Hepatocyte (in vitro differentiated cells): Measurements from ENCODE around the gene ATF7. TPM values are rescaled to one million over a fixed set of nuclear protein-coding genes. Genes with fewer than 3 reads are reported as not detected.

Experiments
- DNase-seq: peaks from one replicate; pipeline ENCODE4 v3.0.0-alpha.2; 2016; ENCODE audit warnings: low spot score
- H2AFZ ChIP-seq: fragments of 200-600 bp; sonication (generic); 2 replicates; pipeline ENCODE4 v1.6.0; 2016; ENCODE audit warnings: antibody characterized with exemption, mild to moderate bottlenecking
- H3K27ac ChIP-seq: fragments of 200-600 bp; sonication (generic); 2 replicates; pipeline ENCODE4 v1.5.1; 2016; ENCODE audit warnings: mild to moderate bottlenecking
- H3K27me3 ChIP-seq: fragments of 200-600 bp; sonication (generic); 2 replicates; pipeline ENCODE4 v1.6.1; 2016
- H3K36me3 ChIP-seq: fragments of 200-600 bp; sonication (generic); replicated peaks from 2 replicates; pipeline ENCODE4 v1.5.1; 2016; ENCODE audit warnings: low read depth; ENCODE audit not compliant: insufficient read depth
- H3K4me1 ChIP-seq: fragments of 200-600 bp; sonication (generic); 2 replicates; pipeline ENCODE4 v1.5.1; 2016; ENCODE audit warnings: mild to moderate bottlenecking, moderate library complexity; ENCODE audit not compliant: insufficient read depth
- H3K4me2 ChIP-seq: fragments of 200-600 bp; sonication (generic); 2 replicates; pipeline ENCODE4 v1.6.0; 2016
- H3K4me3 ChIP-seq: fragments of 200-600 bp; sonication (generic); 2 replicates; pipeline ENCODE4 v1.5.1; 2016; ENCODE audit warnings: mild to moderate bottlenecking
- H3K79me2 ChIP-seq: fragments of 200-600 bp; sonication (generic); 2 replicates; pipeline ENCODE4 v1.6.0; 2017; ENCODE audit warnings: mild to moderate bottlenecking
- H3K9me2 ChIP-seq: fragments of 200-600 bp; sonication (generic); replicated peaks from 2 replicates; pipeline ENCODE4 v1.6.0; 2017; ENCODE audit warnings: mild to moderate bottlenecking; ENCODE audit not compliant: insufficient read depth
- H3K9me3 ChIP-seq: fragments of 200-600 bp; sonication (generic); 2 replicates; pipeline ENCODE4 v1.5.1; 2016; ENCODE audit warnings: low read depth, mild to moderate bottlenecking
- H4K20me1 ChIP-seq: fragments of 200-600 bp; sonication (generic); 2 replicates; pipeline ENCODE4 v1.6.0; 2016; ENCODE audit warnings: mild to moderate bottlenecking; ENCODE audit not compliant: insufficient read depth, poor library complexity, severe bottlenecking
- CTCF ChIP-seq: fragments of 200-600 bp; sonication (generic); IDR thresholded peaks from 2 replicates; pipeline ENCODE4 v1.5.1; 2016; ENCODE audit warnings: antibody characterized with exemption, mild to moderate bottlenecking; ENCODE audit not compliant: poor library complexity
- EZH2 ChIP-seq: fragments of 200-600 bp; sonication (generic); IDR thresholded peaks from 2 replicates; pipeline ENCODE4 v1.6.1; 2016; ENCODE audit warnings: antibody characterized with exemption, mild to moderate bottlenecking, borderline replicate concordance
- EZH2phosphoT487 ChIP-seq: fragments of 200-600 bp; sonication (generic); IDR thresholded peaks from one replicate; pipeline ENCODE4 v1.6.1; 2018; ENCODE audit warnings: antibody characterized with exemption, mild to moderate bottlenecking, low read depth, moderate library complexity; ENCODE audit not compliant: unreplicated experiment, severe bottlenecking
- WGBS: methylation state at CpG from one replicate; pipeline ENCODE4 v1.1.6; 2016; ENCODE audit warnings: low lambda C conversion rate; ENCODE audit errors: missing lambda C conversion rate; 5-methylcytosine and 5-hydroxymethylcytosine counted together
- polyA plus RNA-seq: library from polyadenylated mRNA; unstranded; fragments of >200 nt; fragmentation: Nextera tagmentation; extraction: Ambion mirVana; gene quantifications from 2 replicates; pipeline ENCODE4 v1.2.1, GENCODE V29; 2016
- total RNA-seq: library from RNA; depleted of rRNA; stranded (reverse); fragments of >200 nt; gene quantifications from 2 replicates; pipeline ENCODE4 v1.2.3, GENCODE V29; 2014

Gene ATF7
- total and polyA plus RNA-seq, 2 experiments from 2014 or later, result 17.8 to 19.2 TPM

- no peak for DNase-seq
- H3K36me3 ChIP-seq, result peaks cover 8% of the 10 kb centered on the region
- H3K4me3 ChIP-seq, result no peak overlapping the region
- H4K20me1 ChIP-seq, result peaks cover 92% of the 10 kb centered on the region
- no peak overlapping the region for H2AFZ ChIP-seq
- H3K4me1 ChIP-seq, result peaks cover 10% of the 10 kb centered on the region
- no peak for TF ChIP-seq EZH2phosphoT487
- no peak for TF ChIP-seq EZH2
- TF ChIP-seq CTCF, result peak; percentile 34
- no peaks in the 10 kb centered on the region for H3K9me2 ChIP-seq
- no peak overlapping the region for H3K27ac ChIP-seq
- no peak overlapping the region for H3K4me2 ChIP-seq
- no peaks in the 10 kb centered on the region for H3K9me3 ChIP-seq
- H3K79me2 ChIP-seq, result peaks cover 72% of the 10 kb centered on the region
- no peaks in the 10 kb centered on the region for H3K27me3 ChIP-seq
- 68% methylated on average over 2 of the region's 2 CpGs for WGBS
These were observed 149.4 kb downstream of the ATF7 start for GRCh38 chr12:53476769-53477209.

- Histone ChIP-seq H3K9me2 (no peaks in the 10 kb centered on the region), H3K4me3 (no peak overlapping the region), H3K27me3 (no peaks in the 10 kb centered on the region), H2AFZ (no peak overlapping the region), H3K36me3 (peaks cover 8% of the 10 kb centered on the region), H3K27ac (peak overlapping the region; percentile 57), H4K20me1 (peaks cover 96% of the 10 kb centered on the region), H3K4me1 (peaks cover 10% of the 10 kb centered on the region), H3K9me3 (no peaks in the 10 kb centered on the region), H3K4me2 (peak overlapping the region; percentile 9), H3K79me2 (peaks cover 86% of the 10 kb centered on the region)
- TF ChIP-seq CTCF (no peak), EZH2 (no peak), EZH2phosphoT487 (no peak)
- no peak for DNase-seq
- WGBS, result 88% methylated on average over 10 of the region's 13 CpGs
These were observed 151.4 kb downstream of the ATF7 start for GRCh38 chr12:53474819-53475218.

DNA sequence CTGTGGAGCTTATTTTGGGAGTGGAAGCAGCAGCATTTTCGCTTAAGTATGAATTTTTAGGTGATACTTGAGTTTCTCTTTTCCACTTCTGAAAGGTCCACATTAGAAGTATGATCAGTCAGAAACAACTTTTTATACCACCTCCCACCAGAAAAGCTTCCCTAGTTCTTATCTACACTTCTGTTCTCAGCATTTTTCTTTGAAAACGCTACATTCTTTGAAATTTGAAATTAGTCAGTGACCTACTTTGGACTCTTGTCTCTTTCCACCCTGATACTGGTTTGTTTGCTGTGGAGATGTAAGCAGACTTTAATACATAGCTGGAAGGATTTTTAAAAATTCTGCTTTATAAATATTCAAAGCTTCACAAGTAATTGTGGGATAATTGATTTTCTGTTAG, 152.1 kb downstream of the ATF7 start:
- Histone ChIP-seq H3K27me3 (no peaks in the 10 kb centered on the region), H3K79me2 (peaks cover 89% of the 10 kb centered on the region), H3K4me2 (peak overlapping the region; percentile 5), H3K27ac (peak overlapping the region; percentile 57), H2AFZ (no peak overlapping the region), H3K4me1 (peaks cover 10% of the 10 kb centered on the region), H3K9me2 (no peaks in the 10 kb centered on the region), H4K20me1 (peaks cover 91% of the 10 kb centered on the region), H3K4me3 (no peak overlapping the region), H3K36me3 (peaks cover 8% of the 10 kb centered on the region), H3K9me3 (no peaks in the 10 kb centered on the region)
- TF ChIP-seq EZH2 (no peak), CTCF (no peak), EZH2phosphoT487 (no peak)
- no peak for DNase-seq
- 86% methylated on average over 2 of the region's 2 CpGs for WGBS
